K562 (cell line): ENCODE data around the gene ATF1. TPM values are rescaled to one million over a fixed set of nuclear protein-coding genes. Genes with fewer than 3 reads are reported as not detected.
A peak's percentile ranks its signal among the peaks of the same experiment; 100 is the strongest.

Experiments used
- ATAC-seq: fragments of 200-7000 bp; cut with Tn5 transposase; 3 replicates; pipeline ENCODE4 v1.9.1; 2020; ENCODE audit warnings: moderate library complexity
- BruUV-seq: library from RNA; stranded (reverse); fragments of 400-500 nt; replicated peaks from 2 replicates; lab custom pipeline; 2021; lab: Mats Ljungman, UMichigan
- CTCF ChIA-PET: fragments of 300-600 bp; formaldehyde crosslinking; extraction: SDS; loops from one replicate; lab custom pipeline; 2021; ENCODE audit warnings: low intra/inter-chr PET ratio; lab: Yijun Ruan, JAX
- POLR2A ChIA-PET: fragments of 300-600, 350-650 bp; sonication (Branson Sonifier 250); formaldehyde crosslinking; extraction: SDS; loops from one replicate; lab custom pipeline; 2021; ENCODE audit warnings: antibody characterized with exemption, inconsistent platforms; lab: Yijun Ruan, JAX
- DNase-seq, 4 experiments: peaks; one replicate each; pipeline versions ENCODE4 v3.0.0 to v3.0.0-alpha.2; 2011 to 2018; ENCODE audit warnings: low spot score in 3 of 4, mixed read lengths in 3 of 4; ENCODE audit errors: extremely low read depth in 1 of 4
- FAIRE-seq: peaks from 2 replicates; lab custom pipeline; 2011; peaks lifted over from hg19 to GRCh38; lab: Jason Lieb, UNC
- H2AFZ ChIP-seq: 2 replicates; pipeline ENCODE4 v1.6.0; 2011; ENCODE audit warnings: low read depth, low read length, control low read depth, inconsistent platforms
- H3K27ac ChIP-seq: fragments of 200-600 bp; 3 replicates; pipeline ENCODE4 v1.8.0; 2011; ENCODE audit warnings: low read depth, mild to moderate bottlenecking, control low read depth, inconsistent platforms, low read length, moderate library complexity, mixed read lengths; ENCODE audit errors: extremely low read depth
- H3K27me3 ChIP-seq, 2 experiments: fragments of 300-600 bp in 1 of 2; 2 replicates in 1 of 2; 3 replicates in 1 of 2; pipeline versions ENCODE4 v1.6.0 to v1.8.0; 2011; ENCODE audit warnings: inconsistent platforms in 2 of 2, low read length in 2 of 2, mild to moderate bottlenecking in 1 of 2, mixed read lengths in 1 of 2, moderate library complexity in 1 of 2; ENCODE audit not compliant: control insufficient read depth in 2 of 2, insufficient read depth in 2 of 2
- H3K36me3 ChIP-seq: fragments of 300-600 bp; 3 replicates; pipeline ENCODE4 v1.8.0; 2011; ENCODE audit warnings: mild to moderate bottlenecking, low read length, inconsistent platforms; ENCODE audit not compliant: control insufficient read depth, insufficient read depth
- H3K4me1 ChIP-seq, 2 experiments: fragments of 200-600 bp in 1 of 2; replicated peaks in 1 of 2; 2 replicates in 1 of 2; 3 replicates in 1 of 2; pipeline versions ENCODE4 v1.5.1 to v1.8.0; 2011; ENCODE audit warnings: inconsistent platforms in 2 of 2, low read length in 2 of 2, mild to moderate bottlenecking in 1 of 2, mixed read lengths in 1 of 2, moderate library complexity in 1 of 2; ENCODE audit not compliant: control insufficient read depth in 2 of 2, insufficient read depth in 2 of 2
- H3K4me2 ChIP-seq: 2 replicates; pipeline ENCODE4 v1.6.1; 2011; ENCODE audit warnings: low read length, control low read depth, inconsistent platforms, mixed read lengths; ENCODE audit not compliant: insufficient read depth
- H3K4me3 ChIP-seq: fragments of 200-600 bp; sonication (generic), shearing (Covaris generic); 2 replicates; pipeline ENCODE4 v1.5.1; 2016; ENCODE audit warnings: control low read depth, inconsistent platforms
- H3K79me2 ChIP-seq: fragments of 200-600 bp; 3 replicates; pipeline ENCODE4 v1.8.0; 2011; ENCODE audit warnings: low read length, inconsistent platforms; ENCODE audit not compliant: control insufficient read depth, insufficient read depth
- H3K9ac ChIP-seq, 2 experiments: 2 replicates each; pipeline versions ENCODE4 v1.6.0 to v1.6.1; 2011; ENCODE audit warnings: low read depth in 2 of 2, low read length in 2 of 2, control low read depth in 1 of 2, inconsistent platforms in 1 of 2, mild to moderate bottlenecking in 1 of 2, mixed read lengths in 1 of 2; ENCODE audit not compliant: insufficient read depth in 1 of 2
- H3K9me1 ChIP-seq: one replicate; pipeline ENCODE4 v1.6.0; 2011; ENCODE audit warnings: inconsistent platforms, mild to moderate bottlenecking, low read length, moderate library complexity; ENCODE audit not compliant: control insufficient read depth, insufficient read depth
- H3K9me3 ChIP-seq: replicated peaks from 2 replicates; pipeline ENCODE4 v1.5.1; 2011; ENCODE audit warnings: low read depth, low read length, inconsistent platforms; ENCODE audit not compliant: control insufficient read depth, insufficient read depth
- H4K20me1 ChIP-seq: replicated peaks from 2 replicates; pipeline ENCODE4 v1.6.1; 2011; ENCODE audit warnings: low read length, inconsistent platforms, mixed read lengths; ENCODE audit not compliant: control insufficient read depth, insufficient read depth
- CHD7 ChIP-seq: fragments of 200-600 bp; sonication (generic); IDR thresholded peaks from one replicate; pipeline ENCODE4 v1.6.1; 2012; ENCODE audit warnings: mild to moderate bottlenecking, low read depth, low read length, inconsistent platforms
- DMBX1 ChIP-seq: fragments of 250-450 bp; sonication (Bioruptor Pico); IDR thresholded peaks from 2 replicates; pipeline ENCODE4 v1.8.0; 2022; ENCODE audit warnings: inconsistent platforms, mild to moderate bottlenecking, moderate library complexity, borderline replicate concordance
- MNT ChIP-seq, 2 experiments: fragments of 450-650 bp; conservative IDR thresholded peaks; 2 replicates each; pipeline ENCODE4 v1.6.1; 2017; ENCODE audit warnings: mild to moderate bottlenecking in 2 of 2, moderate library complexity in 2 of 2
- NR2C1 ChIP-seq, 2 experiments: fragments of 450-650 bp; IDR thresholded peaks; 2 replicates each; pipeline ENCODE4 v1.6.1; 2017; ENCODE audit warnings: mild to moderate bottlenecking in 2 of 2, antibody characterized with exemption in 1 of 2, inconsistent platforms in 1 of 2, missing compliant biosample characterization in 1 of 2, missing genetic modification characterization in 1 of 2
- U2AF1 ChIP-seq: fragments of 200-400 bp; formaldehyde crosslinking; optimal IDR thresholded peaks from 2 replicates; pipeline ENCODE3; 2017; ENCODE audit warnings: mild to moderate bottlenecking, low read depth, low read length, moderate library complexity
- WGBS: fragments of 100-300 bp; shearing (Covaris generic); methylation state at CpG from one replicate; pipeline ENCODE4 v1.1.6; 2016; ENCODE audit warnings: low coverage, mixed read lengths; ENCODE audit not compliant: insufficient coverage; ENCODE audit errors: missing lambda C conversion rate; 5-methylcytosine and 5-hydroxymethylcytosine counted together
- in situ Hi-C: fragments of 300-500 bp; cut with MboI; formaldehyde crosslinking; loops from 4 replicates; pipeline ENCODE4 v1.15.0; 2018; ENCODE audit warnings: inconsistent platforms, mixed read lengths
- intact Hi-C: fragments of 100-400 bp; cut with micrococcal nuclease; formaldehyde crosslinking; loops from 2 replicates; pipeline ENCODE4 v1.14.2; 2022
- polyA plus RNA-seq, 8 experiments: library from polyadenylated mRNA; depleted of rRNA in 4 of 8; stranded (reverse) in 5 of 8; unstranded in 3 of 8; fragments of >200 nt; fragmentation: Nextera tagmentation in 2 of 8; fragmentation: Illumina TruSeq in 1 of 8; extraction: Ambion mirVana in 2 of 8; extraction: Trizol in 1 of 8; gene quantifications; 2 replicates each; pipeline versions ENCODE4 v1.2.1 to v1.2.3, GENCODE V29; 2011 to 2014; ENCODE audit warnings: inconsistent platforms in 1 of 8, missing spikeins in 1 of 8
- total RNA-seq, 7 experiments: library from RNA; depleted of rRNA in 6 of 7; stranded (reverse); fragments of >200 nt in 6 of 7; fragmentation: Illumina TruSeq in 2 of 7; extraction: Trizol in 2 of 7; gene quantifications; 2 replicates each; pipeline versions ENCODE4 v1.2.1 to v1.2.3, GENCODE V29; 2011 to 2021; ENCODE audit warnings: low replicate concordance in 1 of 7

The ATF1 gene
- total and polyA plus RNA-seq, 9 of the 15 experiments (the other 6 are each of a cell fraction or from before 2014, with no cell fraction given): 19.8 to 83.5 (median 51.4) TPM

GRCh38 chr12:50768813-50769212 is 4.9 kb downstream of the ATF1 start (continued):
- peak; percentile 61 to 72 for TF ChIP-seq MNT (conservative IDR thresholded peaks at IDR 0.05)
- TF ChIP-seq, all 486 proteins: peak for 20; not testable (repeated sequence) for 466

GRCh38 chr12:50771409-50771808 is 7.5 kb downstream of the ATF1 start:
- Histone ChIP-seq H3K79me2 (peaks cover 96% of the 10 kb centered on the region), H3K4me2 (no peak overlapping the region), H3K9ac (no peak overlapping the region), H3K4me1 (peaks cover 6 to 9% of the 10 kb centered on the region in 2 experiments), H3K9me3 (no peaks in the 10 kb centered on the region), H3K27ac (no peak overlapping the region), H3K4me3 (no peak overlapping the region), H3K9me1 (no peaks in the 10 kb centered on the region), H3K27me3 (no peaks in the 10 kb centered on the region), H4K20me1 (no peaks in the 10 kb centered on the region), H2AFZ (no peak overlapping the region), H3K36me3 (peaks cover 37% of the 10 kb centered on the region; the same call in 2 of the 3 replicates)
- DNase-seq (no peak), FAIRE-seq (no peak), ATAC-seq (no peak)
- ChIA-PET POLR2A (no interaction called here), CTCF (no interaction called here)
- WGBS: 83% methylated on average over 5 of the region's 5 CpGs
- intact Hi-C loops: no loop called here
- no TSS peak for BruUV-seq
- in situ Hi-C loops: no loop called here
- TF ChIP-seq U2AF1 (no peak), NR2C1 (IDR thresholded peaks at IDR 0.05) (no peak), NR2C1 (tag; IDR thresholded peaks at IDR 0.05) (peak; percentile 23; the same call in 1 of the 2 replicates), CHD7 (no peak), DMBX1 (CRISPR knock-in tag) (peak; percentile 64; the same call in 1 of the 2 replicates)
